IMR-90 (cell line): ENCODE results near the gene TEK. TPM values are rescaled to one million over a fixed set of nuclear protein-coding genes. Genes with fewer than 3 reads are reported as not detected.

Experiments
- ATAC-seq: fragments of 200-7000 bp; cut with Tn5 transposase; 2 replicates; pipeline ENCODE4 v1.9.1; 2020; ENCODE audit warnings: low read depth, mild to moderate bottlenecking, moderate library complexity
- BruUV-seq: library from RNA; stranded (reverse); fragments of 400-500 nt; replicated peaks from 2 replicates; lab custom pipeline; 2021; lab: Mats Ljungman, UMichigan
- CTCF ChIA-PET: fragments of 300-600 bp; formaldehyde crosslinking; extraction: SDS; loops from one replicate; lab custom pipeline; 2021; ENCODE audit warnings: antibody characterized with exemption; lab: Yijun Ruan, JAX
- POLR2A ChIA-PET: fragments of 300-600 bp; sonication (Branson Sonifier 250); formaldehyde crosslinking; loops from one replicate; lab custom pipeline; 2022; ENCODE audit warnings: antibody characterized with exemption; ENCODE audit not compliant: unreplicated experiment; lab: Charles Lee
- DNase-seq: peaks from one replicate; pipeline ENCODE4 v3.0.0; 2013
- H2AFZ ChIP-seq: replicated peaks from 2 replicates; pipeline ENCODE3; 2013; ENCODE audit warnings: low read length, mild to moderate bottlenecking; ENCODE audit not compliant: poor library complexity
- H2AK5ac ChIP-seq: 2 replicates; pipeline ENCODE4 v1.6.1; 2013; ENCODE audit warnings: low read depth, low read length, inconsistent platforms
- H2AK9ac ChIP-seq: replicated peaks from 2 replicates; pipeline ENCODE3; 2013; ENCODE audit warnings: mild to moderate bottlenecking, low read depth, low read length, moderate library complexity; ENCODE audit not compliant: poor library complexity
- H2BK120ac ChIP-seq: 2 replicates; pipeline ENCODE4 v1.6.1; 2013; ENCODE audit warnings: low read depth, low read length, inconsistent platforms
- H2BK15ac ChIP-seq: 3 replicates; pipeline ENCODE4 v1.6.1; 2013; ENCODE audit warnings: low read depth, low read length, inconsistent platforms
- H2BK20ac ChIP-seq: 2 replicates; pipeline ENCODE4 v1.6.1; 2013; ENCODE audit warnings: low read depth, mild to moderate bottlenecking, inconsistent platforms, low read length, moderate library complexity
- H2BK5ac ChIP-seq: 2 replicates; pipeline ENCODE4 v1.6.1; 2013; ENCODE audit warnings: mild to moderate bottlenecking, low read depth, low read length, inconsistent platforms; ENCODE audit not compliant: poor library complexity, severe bottlenecking
- H3K14ac ChIP-seq: replicated peaks from 2 replicates; pipeline ENCODE4 v1.6.1; 2013; ENCODE audit warnings: low read depth, low read length, inconsistent platforms
- H3K18ac ChIP-seq: 2 replicates; pipeline ENCODE4 v1.6.1; 2013; ENCODE audit warnings: low read depth, low read length, control low read depth
- H3K23ac ChIP-seq: 2 replicates; pipeline ENCODE4 v1.6.1; 2013; ENCODE audit warnings: low read depth, low read length, inconsistent platforms
- H3K27ac ChIP-seq: 2 replicates; pipeline ENCODE4 v1.5.1; 2013; ENCODE audit warnings: mild to moderate bottlenecking, control low read depth, low read length; ENCODE audit not compliant: insufficient read depth
- H3K27me3 ChIP-seq: 2 replicates; pipeline ENCODE4 v1.6.1; 2013; ENCODE audit warnings: low read length; ENCODE audit not compliant: control insufficient read depth, insufficient read depth
- H3K36me3 ChIP-seq: 2 replicates; pipeline ENCODE4 v1.6.1; 2013; ENCODE audit warnings: low read length, mixed read lengths; ENCODE audit not compliant: control insufficient read depth, insufficient read depth
- H3K4ac ChIP-seq: 2 replicates; pipeline ENCODE4 v1.6.1; 2013; ENCODE audit warnings: low read depth, low read length, inconsistent platforms
- H3K4me1 ChIP-seq: 2 replicates; pipeline ENCODE4 v1.6.1; 2013; ENCODE audit warnings: low read length, mixed read lengths; ENCODE audit not compliant: control insufficient read depth, insufficient read depth
- H3K4me2 ChIP-seq: 2 replicates; pipeline ENCODE4 v1.6.1; 2013; ENCODE audit warnings: low read depth, mild to moderate bottlenecking, control low read depth, low read length, moderate library complexity
- H3K4me3 ChIP-seq: 2 replicates; pipeline ENCODE4 v1.5.1; 2013; ENCODE audit warnings: low read depth, mild to moderate bottlenecking, control low read depth, low read length, moderate library complexity; ENCODE audit not compliant: insufficient read depth
- H3K56ac ChIP-seq: 2 replicates; pipeline ENCODE4 v1.6.1; 2013; ENCODE audit warnings: low read length, inconsistent platforms; ENCODE audit not compliant: insufficient read depth; ENCODE audit errors: extremely low read depth
- H3K79me1 ChIP-seq, 2 experiments: 2 replicates each; pipeline ENCODE4 v1.6.1; 2013; ENCODE audit warnings: low read length in 2 of 2, inconsistent platforms in 1 of 2, low read depth in 1 of 2
- H3K9ac ChIP-seq: 2 replicates; pipeline ENCODE4 v1.6.1; 2013; ENCODE audit warnings: low read depth, low read length, control low read depth
- H3K9me1 ChIP-seq: 2 replicates; pipeline ENCODE4 v1.6.1; 2013; ENCODE audit warnings: low read length, inconsistent platforms; ENCODE audit not compliant: insufficient read depth
- H3K9me3 ChIP-seq: 2 replicates; pipeline ENCODE4 v1.6.1; 2013; ENCODE audit warnings: low read length; ENCODE audit not compliant: control insufficient read depth, insufficient read depth
- H4K20me1 ChIP-seq: 2 replicates; pipeline ENCODE4 v1.6.1; 2013; ENCODE audit warnings: low read length, inconsistent platforms; ENCODE audit not compliant: insufficient read depth
- H4K5ac ChIP-seq: 2 replicates; pipeline ENCODE4 v1.6.1; 2013; ENCODE audit warnings: mild to moderate bottlenecking, low read depth, low read length, control low read depth
- H4K8ac ChIP-seq, 2 experiments: 2 replicates each; pipeline ENCODE4 v1.6.1; 2013; ENCODE audit warnings: low read depth in 2 of 2, low read length in 2 of 2, control low read depth in 1 of 2, inconsistent platforms in 1 of 2
- H4K91ac ChIP-seq: 2 replicates; pipeline ENCODE4 v1.6.1; 2013; ENCODE audit warnings: low read depth, low read length, inconsistent platforms; ENCODE audit not compliant: insufficient read depth
- CEBPB ChIP-seq: IDR thresholded peaks from 2 replicates; pipeline ENCODE4 v1.6.1; 2012; ENCODE audit warnings: low read depth, low read length, improper control_type of control experiment
- CHD1 ChIP-seq: IDR thresholded peaks from 2 replicates; pipeline ENCODE4 v1.6.1; 2012; ENCODE audit warnings: low read depth, low read length, improper control_type of control experiment
- FOS ChIP-seq: fragments of 150-350 bp; IDR thresholded peaks from 2 replicates; pipeline ENCODE4 v1.6.1; 2016; ENCODE audit warnings: low read depth, low read length
- POLR2A ChIP-seq: IDR thresholded peaks from 2 replicates; pipeline ENCODE4 v1.6.1; 2012; ENCODE audit warnings: mild to moderate bottlenecking, low read depth, low read length
- SMC3 ChIP-seq: fragments of 150-350 bp; IDR thresholded peaks from 2 replicates; pipeline ENCODE4 v1.6.1; 2016; ENCODE audit warnings: low read depth, mild to moderate bottlenecking, antibody characterized with exemption, low read length, moderate library complexity
- WGBS, 2 experiments: methylation state at CpG; one replicate each; pipeline versions ENCODE4 v1.1.5 to v1.1.7; 2013; ENCODE audit warnings: missing lambda C conversion rate in 2 of 2; ENCODE audit not compliant: insufficient read length in 1 of 2; ENCODE audit errors: extremely low coverage in 2 of 2; 5-methylcytosine and 5-hydroxymethylcytosine counted together
- dilution Hi-C: fragments of 300-500 bp; cut with HindIII; formaldehyde crosslinking; loops from one replicate; pipeline ENCODE4 v1.14.3; 2018; ENCODE audit warnings: low sequenced_read_pairs; ENCODE audit not compliant: unreplicated experiment
- in situ Hi-C: fragments of 300-500 bp; cut with MboI; formaldehyde crosslinking; loops from 3 replicates; pipeline ENCODE4 v1.14.3; 2019; ENCODE audit warnings: low sequenced_read_pairs, inconsistent platforms, mixed read lengths
- intact Hi-C: fragments of 100-400 bp; cut with micrococcal nuclease; formaldehyde crosslinking; loops from 2 replicates; pipeline ENCODE4 v1.10.0; 2022
- polyA plus RNA-seq, 3 experiments: library from polyadenylated mRNA; depleted of rRNA; stranded (reverse); fragments of >200 nt; gene quantifications; 2 replicates each; pipeline ENCODE4 v1.2.3, GENCODE V29; 2012; ENCODE audit warnings: low replicate concordance in 1 of 3
- total RNA-seq: library from RNA; depleted of rRNA; stranded (reverse); fragments of >200 nt; gene quantifications from 2 replicates; pipeline ENCODE4 v1.2.3, GENCODE V29; 2012

Gene TEK
- total and polyA plus RNA-seq, 2 of the 4 experiments (the other 2 are of a cell fraction), result 6.3 to 11.7 TPM

GRCh38 chr9:27086818-27087680 lies 22.0 kb upstream of the TEK start:
- intact Hi-C loops, result loop anchor here (2.0 to 10.0 kb wide), 3 partner anchors 38 to 190 kb away; partner anchors contain the start of gene PLAA
- Histone ChIP-seq H3K9ac (peak overlapping the region; percentile 83), H2BK20ac (peak overlapping the region; percentile 97), H4K8ac (peak overlapping the region; percentile 86 to 94), H2AFZ (peak overlapping the region; percentile 49), H3K9me3 (no peaks in the 10 kb centered on the region), H3K23ac (peak overlapping the region; percentile 98), H4K5ac (peak overlapping the region; percentile 99), H3K36me3 (no peaks in the 10 kb centered on the region), H3K4me2 (peak overlapping the region; percentile 91), H2BK5ac (peak overlapping the region; percentile 100), H3K4me1 (peaks cover 20% of the 10 kb centered on the region), H3K27ac (peak overlapping the region; percentile 97), H3K9me1 (no peaks in the 10 kb centered on the region), H3K56ac (peak overlapping the region; percentile 99), H3K4me3 (peak overlapping the region; percentile 8; the same call in 1 of the 2 replicates), H3K27me3 (no peaks in the 10 kb centered on the region), H2AK5ac (peak overlapping the region; percentile 87; the same call in 1 of the 2 replicates), H2BK15ac (peak overlapping the region; percentile 99; the same call in 2 of the 3 replicates), H4K91ac (peak overlapping the region; percentile 99), H3K79me1 (no peaks in the 10 kb centered on the region; a peak in 1 of 4 replicates), H3K4ac (peak overlapping the region; percentile 98), H3K18ac (peak overlapping the region; percentile 100), H4K20me1 (no peaks in the 10 kb centered on the region), H2BK120ac (peak overlapping the region; percentile 97), H2AK9ac (peak overlapping the region; percentile 51), H3K14ac (peak overlapping the region; percentile 95)
- peak; percentile 78 for ATAC-seq
- ChIA-PET CTCF (interaction anchor here (1.8 kb wide), 1 partner anchor 37 kb away, joined by 3 read pairs; no protein-coding TSS in a partner anchor), POLR2A (interaction anchor here (0.5 to 2.0 kb wide), 7 partner anchors 20 to 179 kb away, joined by 3 to 13 read pairs (median 4); no protein-coding TSS in a partner anchor)
- DNase-seq, result peak; percentile 90
- no CpG with 5 or more reads among the region's 11 CpGs for WGBS, 2 experiments
- in situ Hi-C loops, result no loop called here
- TF ChIP-seq CEBPB (no peak), SMC3 (no peak), POLR2A (peak; percentile 72; the same call in 1 of the 2 replicates), CHD1 (no peak), FOS (peak; percentile 71)
- BruUV-seq, result no TSS peak
- dilution Hi-C loops, result no loop called here
